ENCODE measurements around the gene DOK7.

DOK7 gene

DNA sequence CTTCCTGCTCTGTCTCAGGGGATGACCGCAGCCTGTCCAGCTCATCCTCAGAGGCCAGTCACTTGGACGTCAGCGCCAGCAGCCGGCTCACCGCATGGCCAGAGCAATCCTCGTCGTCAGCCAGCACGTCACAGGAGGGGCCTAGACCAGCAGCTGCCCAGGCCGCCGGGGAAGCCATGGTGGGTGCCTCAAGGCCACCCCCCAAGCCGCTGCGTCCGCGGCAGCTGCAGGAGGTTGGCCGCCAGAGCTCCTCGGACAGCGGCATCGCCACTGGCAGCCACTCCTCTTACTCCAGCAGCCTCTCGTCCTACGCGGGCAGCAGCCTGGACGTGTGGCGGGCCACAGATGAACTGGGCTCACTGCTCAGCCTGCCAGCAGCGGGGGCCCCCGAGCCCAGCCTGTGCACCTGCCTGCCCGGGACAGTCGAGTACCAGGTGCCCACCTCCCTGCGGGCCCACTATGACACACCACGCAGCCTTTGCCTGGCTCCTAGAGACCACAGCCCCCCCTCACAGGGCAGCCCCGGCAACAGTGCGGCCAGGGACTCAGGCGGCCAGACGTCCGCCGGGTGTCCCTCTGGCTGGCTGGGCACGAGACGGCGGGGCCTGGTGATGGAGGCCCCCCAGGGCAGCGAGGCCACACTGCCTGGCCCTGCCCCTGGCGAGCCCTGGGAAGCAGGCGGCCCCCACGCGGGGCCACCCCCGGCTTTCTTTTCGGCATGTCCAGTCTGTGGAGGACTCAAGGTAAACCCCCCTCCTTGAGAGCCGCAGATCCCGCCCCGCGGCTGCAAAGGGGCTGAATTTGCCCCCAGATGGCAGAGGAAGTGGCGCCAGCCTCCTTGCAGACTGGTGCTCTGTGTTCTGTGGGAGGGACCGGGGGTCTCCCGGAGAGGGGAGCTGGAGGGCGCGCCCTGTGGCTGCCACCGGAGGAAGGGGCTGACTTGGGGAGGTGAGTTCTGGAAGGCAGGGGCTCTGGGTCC is 29.9 kb downstream of the DOK7 start:
- no peak for FAIRE-seq

DNA sequence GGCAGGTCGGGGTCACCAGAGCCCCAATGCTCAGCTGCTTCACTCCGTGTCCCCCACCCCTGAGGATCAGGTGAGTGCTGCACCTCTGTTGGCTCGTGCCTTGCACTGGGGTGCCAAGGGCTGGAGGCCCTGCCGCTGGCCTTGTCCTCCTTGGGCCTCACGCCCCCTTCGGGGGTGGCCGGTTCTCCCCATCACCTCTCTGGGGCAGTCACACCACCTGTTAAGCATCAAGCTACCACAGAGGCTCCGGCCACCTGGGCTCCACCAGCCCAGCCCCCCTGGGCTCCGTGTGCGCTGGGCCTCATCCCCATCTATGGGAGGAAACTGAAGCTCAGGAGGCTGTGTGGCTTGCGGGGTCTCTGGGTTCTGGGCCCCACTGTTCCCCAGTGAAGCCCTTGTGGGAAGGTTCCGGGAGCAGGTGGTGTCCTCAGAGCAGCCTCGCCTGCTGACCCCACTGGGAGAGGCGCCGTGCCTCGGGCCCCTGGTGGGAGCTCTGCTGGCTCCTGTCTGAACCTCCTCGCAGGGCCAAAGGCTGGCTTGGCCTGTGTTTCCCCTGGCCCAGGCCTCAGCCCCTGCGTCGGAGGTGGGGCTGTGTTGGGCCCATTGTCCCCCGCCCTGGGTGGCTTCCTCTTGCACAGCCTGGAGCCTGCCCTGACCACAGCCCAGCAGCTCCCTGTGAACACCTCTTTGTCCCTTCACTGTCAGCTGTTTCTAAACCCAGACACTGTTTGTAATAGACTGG is 30.8 kb downstream of the DOK7 start:
- FAIRE-seq, result no peak

DNA sequence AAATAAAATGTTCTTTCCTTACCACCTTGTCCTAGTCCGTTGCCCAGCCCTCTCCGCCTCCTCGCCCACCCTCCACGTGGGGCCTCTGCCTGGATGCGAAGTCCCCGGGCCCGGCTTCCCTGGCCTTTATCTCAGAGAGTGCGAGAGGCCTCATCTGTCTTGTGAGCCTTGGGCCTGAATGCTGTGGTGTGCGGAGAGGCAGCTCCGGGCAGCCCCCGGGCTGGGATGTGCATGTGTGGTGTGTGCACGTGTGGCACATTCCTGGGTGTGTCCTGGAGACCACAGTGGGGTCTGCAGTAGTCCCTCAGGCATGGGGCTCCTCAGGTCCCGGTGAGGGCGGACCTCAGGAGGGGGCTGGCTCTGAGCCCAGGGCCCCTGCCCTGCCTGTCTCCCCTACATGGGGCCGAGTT is 31.4 kb downstream of the DOK7 start:
- no peak for FAIRE-seq

DNA sequence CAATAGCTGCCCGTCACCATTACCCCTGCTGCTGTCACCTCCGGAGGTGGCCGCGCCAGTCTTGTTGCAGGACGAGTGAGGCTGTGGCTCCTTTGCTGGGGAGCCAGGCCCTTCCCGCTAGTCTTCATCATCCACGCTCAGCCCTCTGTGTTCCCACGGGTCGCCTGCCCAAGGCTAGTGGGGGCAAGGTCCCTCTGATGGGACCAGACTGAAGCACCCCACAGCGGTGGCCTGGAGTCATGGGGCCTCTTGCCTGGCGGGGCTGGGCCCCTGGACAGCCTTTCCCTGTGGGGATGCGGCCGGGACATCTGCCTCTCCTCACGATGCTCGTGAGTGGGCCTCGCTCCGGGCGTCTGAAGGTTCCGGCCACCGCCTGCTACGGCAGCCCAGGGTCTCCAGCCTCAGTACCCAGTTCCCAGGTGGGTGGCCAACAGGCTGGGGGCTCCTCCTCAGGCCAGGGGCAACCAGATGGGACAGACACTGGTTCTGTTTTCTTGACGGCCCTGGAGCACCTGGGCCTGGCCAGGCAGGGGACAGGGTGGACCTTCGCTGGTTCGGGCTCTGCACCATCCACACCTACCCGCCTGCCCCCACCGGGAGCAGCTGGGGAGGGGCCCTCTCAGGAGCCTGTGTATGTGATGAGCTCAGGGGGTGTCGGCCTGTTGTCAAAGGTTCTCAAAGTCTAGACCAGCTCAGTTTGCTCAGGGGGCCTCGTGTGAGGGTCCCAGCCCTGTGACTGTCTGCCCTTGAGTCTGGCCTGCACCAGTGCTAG is 32.3 kb downstream of the DOK7 start:
- FAIRE-seq, result no peak

DNA sequence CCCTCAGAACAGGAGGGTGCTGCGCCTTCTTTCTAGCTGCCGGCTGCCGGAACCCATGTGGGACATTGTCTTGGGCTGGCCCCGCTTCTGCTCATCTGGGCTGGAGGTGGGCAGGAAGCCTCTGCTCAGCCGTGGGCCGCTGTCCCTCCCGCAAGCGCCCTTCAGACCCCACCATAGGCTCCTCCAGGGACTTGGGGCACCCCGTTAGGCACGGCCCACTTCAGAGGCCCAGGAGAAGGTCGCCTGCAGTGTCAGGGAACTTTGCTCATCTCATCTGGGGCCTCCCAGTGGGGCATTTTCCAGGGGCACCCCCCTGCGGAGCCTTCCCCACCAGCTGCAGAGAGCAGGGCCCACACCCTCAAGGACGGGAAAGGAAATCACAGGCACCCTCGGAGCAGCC is 32.9 kb downstream of the DOK7 start:
- FAIRE-seq, result no peak

DNA sequence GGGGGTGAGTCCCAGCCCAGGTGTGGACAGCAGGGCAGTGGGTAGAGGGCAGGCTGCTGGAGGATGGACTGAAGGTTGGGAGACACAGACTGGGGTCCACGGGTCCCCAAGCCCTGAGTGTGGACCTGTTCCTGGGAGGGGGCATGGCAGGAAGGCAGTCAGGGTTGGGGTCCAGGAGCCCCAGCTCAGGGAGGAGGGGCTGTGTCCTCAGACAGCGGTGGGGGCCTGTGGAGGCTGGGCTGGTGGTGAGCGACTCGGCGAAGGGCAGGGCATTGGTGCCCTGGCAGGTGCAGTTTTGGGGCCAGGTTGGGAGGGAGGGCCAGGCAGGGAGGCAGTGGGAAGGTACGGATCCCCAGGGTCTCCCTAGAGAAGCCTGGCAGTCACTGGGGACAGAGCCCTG is 34.0 kb downstream of the DOK7 start:
- no peak for FAIRE-seq

DNA sequence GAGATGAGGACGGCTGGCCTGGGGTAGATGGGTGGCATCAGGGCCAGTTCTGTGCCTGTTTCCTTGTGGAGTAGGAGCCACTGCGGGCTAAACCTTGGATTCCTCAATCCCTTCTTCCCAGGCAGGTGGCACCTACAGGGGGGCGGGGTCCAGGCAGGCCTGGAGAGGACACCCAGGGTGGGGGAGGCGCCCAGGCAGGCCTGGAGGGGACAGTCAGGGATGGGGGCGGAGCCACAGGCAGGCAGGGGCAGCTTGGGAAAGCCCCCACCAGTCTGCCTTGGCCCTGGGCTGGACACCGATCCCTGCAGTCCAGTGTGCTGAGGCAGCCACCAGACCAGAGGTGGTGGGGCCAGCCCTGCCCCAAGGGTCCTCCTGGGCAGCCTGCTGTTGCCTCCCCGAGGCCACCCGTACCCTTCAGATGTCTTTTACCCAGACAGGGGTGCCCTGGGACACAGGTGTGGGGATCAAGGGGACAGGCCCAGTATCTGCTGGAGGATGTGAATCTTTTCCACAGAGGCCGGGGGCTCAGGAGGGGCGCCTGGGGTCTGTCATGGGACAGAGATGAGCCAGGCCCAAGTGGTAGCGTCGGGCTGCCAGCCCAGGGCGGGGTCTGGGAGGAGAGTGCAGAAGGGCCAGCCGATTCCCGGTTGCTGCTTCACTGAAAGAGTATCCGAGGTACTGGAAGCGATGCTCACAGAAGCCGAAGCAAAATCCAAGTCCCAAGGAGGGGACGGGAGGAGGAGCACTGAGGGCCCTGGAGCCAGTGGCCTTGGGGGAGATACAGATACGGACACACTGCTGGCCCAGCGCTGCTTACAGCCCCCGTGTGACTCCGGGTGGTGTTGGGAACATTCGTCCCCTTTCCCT is 34.6 kb downstream of the DOK7 start:
- FAIRE-seq, result no peak

DNA sequence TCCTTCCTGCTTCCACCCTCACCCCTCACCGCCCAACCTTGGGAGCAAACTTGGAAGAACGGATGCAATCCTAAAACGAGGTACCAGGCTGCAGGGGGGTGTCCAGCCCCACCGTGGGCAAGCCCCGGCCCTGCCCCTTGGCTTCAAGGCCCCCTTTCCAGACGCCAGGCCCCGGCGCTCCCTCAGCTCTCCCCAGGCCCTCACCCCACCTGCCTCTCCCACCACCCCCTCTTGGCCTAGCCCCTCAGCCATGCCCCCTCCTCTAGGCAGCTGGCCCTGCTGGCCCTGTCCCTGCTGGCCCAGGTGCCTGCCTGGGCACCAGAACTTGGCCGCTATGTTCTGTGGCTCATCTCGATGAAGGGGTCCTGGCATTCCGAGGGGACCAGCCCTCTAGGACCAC is 35.3 kb downstream of the DOK7 start:
- no peak for FAIRE-seq

DNA sequence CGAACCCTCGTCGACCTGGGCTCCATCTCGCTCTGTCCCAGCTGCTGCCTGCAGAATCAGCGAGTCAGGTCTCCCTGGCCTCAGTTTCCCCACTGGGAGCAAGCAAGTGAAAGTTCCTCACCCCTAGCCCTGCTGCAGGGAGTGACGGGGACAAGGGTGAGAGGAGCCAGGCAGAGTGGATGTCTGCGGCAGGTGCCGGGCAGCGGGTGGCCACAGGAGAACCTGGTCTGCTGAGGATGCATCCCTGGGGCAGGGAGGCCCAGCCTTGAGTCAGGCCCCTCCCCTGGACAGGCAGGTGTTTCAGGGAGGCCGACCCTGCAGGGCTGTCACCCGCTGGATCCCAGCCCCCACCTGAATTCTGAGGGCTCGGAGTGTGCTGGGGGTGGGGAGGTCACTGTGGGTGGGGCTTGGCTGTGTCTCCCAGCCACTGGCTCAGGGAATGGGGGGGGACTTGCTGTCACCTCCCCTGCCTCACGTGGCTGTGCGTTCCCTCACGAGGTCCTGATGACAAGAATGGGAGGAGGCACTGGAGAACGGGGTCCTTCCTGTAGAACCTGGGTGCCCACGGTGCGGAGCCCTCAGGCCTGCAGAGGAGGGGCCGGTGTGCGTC is 35.9 kb downstream of the DOK7 start:
- FAIRE-seq, result no peak

DNA sequence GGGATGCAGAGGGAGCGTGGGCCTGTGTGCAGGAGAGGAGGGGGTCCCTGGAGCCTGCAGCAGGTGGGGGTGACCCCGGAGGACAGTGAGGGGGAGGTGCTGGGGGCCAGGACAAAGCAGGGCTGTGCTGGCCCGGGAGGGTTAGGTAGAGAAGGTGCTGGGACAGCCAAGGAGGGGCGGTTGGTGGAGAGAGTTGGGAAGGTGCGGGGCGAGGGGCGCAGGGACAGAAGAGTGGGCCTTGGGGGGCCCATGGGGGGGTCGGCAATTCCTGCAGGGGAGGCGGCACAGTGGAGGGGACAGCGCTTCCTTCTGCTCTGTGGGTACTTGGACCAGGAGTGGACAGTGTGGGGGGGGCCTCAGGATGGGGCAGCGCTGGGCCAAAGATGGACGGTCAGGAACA is 36.6 kb downstream of the DOK7 start:
- FAIRE-seq, result no peak

DNA sequence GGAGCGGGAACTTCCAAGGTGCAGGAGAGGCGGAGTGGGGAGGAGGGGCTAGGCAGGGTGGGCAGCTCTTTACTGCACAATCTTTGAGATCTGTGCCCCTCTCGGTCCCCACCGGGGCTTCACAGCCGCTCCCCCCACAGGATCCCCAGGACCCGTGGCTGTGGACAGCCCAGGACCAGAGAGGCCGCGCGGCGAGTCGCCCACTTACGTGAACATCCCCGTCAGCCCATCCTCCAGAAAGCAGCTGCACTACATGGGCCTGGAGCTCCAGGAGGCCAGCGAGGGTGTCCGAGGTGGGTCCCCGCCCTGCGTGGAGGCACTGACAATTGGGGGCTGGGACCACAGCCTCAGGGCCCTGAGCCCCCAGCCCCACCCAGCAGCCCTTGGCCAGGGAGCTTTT is 37.0 kb downstream of the DOK7 start:
- no peak for FAIRE-seq

DNA sequence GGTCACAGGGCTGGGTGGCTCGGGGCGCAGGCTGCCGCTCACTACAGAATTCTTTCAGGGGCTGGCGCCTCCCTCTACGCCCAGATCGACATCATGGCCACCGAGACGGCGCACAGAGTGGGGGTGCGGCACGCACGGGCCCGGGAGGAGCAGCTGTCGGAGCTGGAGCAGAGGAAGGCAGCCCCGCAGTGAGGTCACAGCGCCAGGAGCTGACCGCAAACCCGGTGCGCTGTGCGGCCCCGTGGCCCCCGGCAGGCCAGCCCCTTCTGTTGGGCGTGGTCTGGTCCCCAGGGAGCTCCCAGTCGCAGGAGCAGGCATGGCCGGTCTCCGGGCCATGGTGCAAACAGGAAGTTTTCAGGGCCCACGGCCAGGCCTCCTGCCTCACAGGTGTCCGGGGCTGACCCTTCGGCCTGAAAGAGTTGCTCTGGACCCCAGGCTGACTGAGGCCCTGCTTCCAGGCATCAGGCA is 37.6 kb downstream of the DOK7 start:
- no peak for FAIRE-seq

DNA sequence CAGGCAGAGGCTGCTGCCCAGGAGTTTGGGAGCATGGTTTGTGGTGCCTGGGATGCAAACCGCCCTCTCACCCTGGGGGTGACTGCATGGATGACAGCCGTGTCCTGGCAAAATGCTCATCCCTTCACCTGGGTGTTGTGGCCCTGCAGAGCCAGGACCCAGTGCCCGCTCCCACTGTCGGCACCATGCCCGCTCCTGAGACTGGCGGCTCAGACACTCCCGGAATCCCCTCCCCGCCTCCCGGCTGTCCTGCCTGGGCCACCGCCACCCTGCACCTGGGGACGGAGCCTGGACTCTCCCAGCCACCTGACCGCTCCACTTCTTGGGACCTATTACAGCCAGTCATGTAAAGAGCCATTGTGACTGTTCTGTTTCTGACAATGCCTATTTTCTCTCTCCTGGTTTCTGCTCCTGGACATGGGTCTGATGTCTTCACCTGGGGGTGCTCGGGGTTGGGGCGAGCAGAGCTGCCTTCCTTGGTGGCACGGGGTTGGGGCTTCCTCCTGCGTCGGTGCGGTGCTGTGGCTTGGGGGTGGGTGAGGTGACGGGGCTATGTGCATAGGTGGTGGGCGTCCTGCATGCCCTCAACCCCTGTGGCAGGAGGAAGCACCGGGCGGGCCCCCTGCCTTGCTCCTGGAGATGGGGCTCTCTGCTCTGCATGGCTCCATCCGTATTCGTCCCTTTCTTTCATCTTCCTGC is 38.2 kb downstream of the DOK7 start:
- FAIRE-seq, result no peak

DNA sequence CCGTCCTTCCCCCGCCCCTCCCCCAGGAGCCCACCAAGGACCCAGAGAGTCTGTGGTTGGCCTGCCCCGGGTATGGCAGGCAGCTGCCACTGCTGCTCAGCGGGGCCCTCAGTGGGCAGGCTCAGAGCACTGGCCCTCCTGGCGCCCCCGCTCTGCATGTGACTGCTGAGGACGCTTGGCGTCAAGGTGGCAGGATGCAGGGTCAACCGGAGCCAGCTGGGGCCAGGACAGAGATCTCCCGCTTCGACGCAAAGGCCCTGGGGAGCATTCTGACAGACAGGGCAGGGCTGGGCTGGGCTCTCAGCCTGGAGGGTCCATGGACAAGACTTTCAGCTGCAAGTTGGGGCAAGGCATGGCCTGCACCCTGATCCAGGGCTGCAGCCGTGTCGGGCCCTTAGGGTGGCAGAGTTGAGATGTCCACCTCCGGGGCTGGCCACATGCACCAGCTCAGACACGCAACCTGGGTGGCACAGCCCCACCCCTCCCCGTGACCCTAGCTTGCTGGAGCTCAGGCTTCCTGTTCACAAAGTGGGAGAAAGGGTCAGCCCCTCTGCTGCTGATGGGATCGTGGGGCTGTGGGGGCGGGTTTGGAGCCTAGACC is 38.8 kb downstream of the DOK7 start:
- FAIRE-seq, result no peak

DNA sequence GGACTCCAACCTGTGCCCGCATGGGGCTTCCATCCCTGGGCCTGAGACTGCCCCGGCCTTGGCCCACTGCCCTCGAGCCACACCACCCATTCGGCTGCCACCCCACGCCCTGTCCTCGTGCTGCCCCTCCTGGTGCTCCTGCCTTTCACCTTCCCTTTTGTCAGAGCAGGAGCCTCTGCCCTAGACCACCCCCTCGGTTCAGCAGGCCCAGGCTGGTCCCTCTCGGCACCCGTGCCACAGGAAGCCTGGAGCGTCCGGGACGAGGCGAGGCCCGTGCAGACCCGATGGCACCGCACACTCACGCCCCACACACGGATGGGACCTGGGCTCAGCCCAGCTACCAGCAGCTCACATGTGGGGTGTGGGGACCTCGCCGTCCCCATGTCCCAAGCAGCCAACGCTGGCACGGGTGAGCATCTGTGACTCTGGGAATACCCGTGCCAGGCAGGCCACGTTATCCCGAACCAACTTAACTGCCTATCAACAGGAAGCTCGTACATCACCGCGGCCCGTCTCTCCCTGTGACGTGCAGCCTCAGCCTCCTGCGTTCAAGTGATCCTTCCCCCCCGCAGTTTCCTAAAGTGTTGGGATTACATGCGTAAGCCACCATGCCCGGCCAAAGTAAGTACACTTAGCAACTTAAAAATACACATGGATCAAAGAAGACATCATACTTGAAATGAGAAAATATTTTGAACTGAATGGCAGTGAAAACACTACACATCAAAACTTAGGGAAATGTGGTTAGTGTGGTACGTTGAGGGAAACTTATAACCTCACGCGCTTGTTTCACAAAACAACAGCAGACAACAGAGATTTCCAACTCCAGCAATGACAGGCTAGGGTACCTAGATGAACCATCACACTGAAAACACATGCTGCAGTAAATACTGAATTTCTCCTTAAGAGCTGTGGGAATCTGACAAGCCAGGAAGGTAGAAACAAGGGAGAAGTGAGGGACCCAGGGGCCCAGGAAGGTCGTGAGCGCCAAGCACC is 40.1 kb downstream of the DOK7 start:
- no peak for FAIRE-seq

DNA sequence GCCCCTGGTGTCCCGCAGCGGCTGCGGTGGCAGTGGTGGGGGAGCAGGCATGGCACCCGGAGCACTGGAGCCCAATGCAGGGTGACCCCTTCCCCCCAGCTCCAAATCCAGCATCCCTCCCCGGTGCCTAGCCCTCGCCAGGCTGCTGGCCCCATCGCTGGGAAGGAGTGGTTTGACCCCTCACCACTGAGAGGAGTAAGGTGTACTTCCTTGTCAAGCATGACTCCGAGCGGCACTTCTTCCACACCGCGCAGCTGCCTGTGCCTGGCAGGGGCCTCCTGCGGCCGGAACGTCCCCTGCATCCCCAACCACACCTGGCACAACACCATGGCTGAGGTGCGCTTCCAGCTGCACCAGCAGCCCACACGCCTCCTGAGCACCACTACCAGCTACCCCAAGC is 42.1 kb downstream of the DOK7 start:
- FAIRE-seq, result no peak

DNA sequence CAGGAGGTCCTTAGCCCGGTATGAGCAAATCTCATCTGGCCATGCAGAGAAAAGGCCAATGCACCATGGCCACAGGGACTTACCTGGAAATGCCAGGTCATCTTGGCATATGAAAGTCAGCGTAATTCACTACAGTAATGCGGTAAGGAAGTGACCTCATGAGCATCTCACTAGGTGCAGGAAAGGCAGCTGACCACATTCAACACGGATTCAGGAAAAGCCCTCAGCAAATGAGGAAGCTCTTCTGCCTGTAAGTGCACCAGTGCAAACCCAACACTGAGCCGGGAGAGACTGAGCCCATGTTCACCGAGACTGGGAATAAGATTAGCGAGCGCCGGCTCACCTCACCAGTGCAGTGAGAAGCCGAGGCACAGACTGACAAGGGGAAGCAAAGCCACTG is 45.4 kb downstream of the DOK7 start:
- FAIRE-seq, result no peak

DNA sequence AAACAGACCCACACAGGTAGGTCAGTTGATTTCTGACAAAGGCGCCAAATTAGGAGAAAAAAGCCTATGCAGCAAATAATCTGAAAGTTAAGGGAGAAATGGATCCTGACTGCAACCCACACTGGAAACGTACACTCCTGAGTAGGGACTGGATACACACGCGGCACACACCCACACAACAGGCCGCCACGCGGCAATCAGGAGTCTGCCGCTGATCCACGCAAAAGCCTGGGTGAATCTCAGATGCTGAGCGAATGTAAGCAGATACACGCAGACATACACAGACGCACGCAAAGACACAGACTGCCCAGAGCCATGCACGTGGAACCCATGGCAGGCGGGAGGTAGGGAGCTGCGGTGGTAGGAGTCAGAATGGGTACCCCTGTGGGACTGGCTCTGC is 47.4 kb downstream of the DOK7 start:
- FAIRE-seq, result no peak

DNA sequence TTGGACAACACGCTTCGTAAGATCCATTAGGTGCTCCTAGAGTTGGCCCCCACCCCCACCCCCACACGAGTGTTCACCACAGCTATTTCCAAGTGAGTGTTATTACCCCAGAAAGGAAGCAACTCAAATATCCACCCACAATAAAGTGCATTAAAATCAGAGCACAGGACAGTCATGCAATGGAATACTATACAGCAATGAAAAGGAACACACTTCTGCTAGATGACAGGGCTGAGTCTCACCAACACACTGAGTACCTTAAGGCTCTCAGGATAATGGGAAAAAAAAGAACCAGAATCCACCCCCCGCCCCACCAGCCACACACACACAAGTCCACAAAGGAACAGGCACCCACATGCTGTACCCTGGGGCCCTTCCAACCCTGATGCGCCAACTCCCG is 48.1 kb downstream of the DOK7 start:
- no peak for FAIRE-seq

Data from G401.6 (cell line).